Measurements from ENCODE around the gene USP38. TPM values are rescaled to one million over a fixed set of nuclear protein-coding genes. Genes with fewer than 3 reads are reported as not detected.

The USP38 gene
- total RNA-seq, 4 donors from 2014 or later, result 11.9 to 20.6 (median 17.9) TPM

DNA sequence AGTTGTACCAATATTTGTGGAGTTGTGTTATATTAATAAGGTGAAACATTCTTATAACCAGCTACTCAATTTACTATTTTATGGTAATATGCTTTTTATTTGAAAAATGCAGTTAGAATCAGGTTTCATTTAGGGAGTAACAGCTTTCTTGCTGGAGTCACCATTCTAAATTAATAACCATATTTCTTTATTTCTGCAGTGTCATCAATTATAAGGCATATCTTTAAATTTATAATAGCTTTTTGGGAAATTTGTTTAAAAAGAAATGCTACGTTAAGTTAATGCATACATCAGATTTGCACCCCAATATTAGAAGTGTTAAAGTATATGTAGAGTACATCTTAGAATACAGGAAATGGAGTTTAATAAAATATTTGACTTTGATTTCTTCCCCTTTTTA, 18.9 kb downstream of the USP38 start:
- WGBS, 2 donors, result 81 to 95% methylated on average over 1 of the region's 1 CpG

DNA sequence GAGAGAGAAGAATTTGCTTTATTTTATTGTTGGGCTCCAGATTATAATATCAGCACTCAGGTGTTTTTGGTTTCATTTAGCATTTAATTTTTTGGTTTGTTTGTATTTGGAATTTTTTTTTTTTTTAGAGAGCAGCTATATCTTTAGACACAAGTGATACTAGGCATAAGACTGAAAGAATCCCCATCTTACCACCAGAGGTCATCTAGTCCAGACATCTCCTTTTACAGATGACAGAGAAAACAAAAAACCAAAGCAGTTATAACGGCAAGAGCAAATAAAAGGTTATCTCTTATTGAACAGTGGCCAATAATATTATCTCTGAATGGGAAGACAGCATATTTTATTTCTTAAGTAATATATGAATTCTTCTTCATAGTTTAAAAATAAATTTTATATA, 22.8 kb downstream of the USP38 start:
- DNase-seq, result no peak
- Histone ChIP-seq H3K4me3 (no peak overlapping the region), H3K27me3 (no peaks in the 10 kb centered on the region), H3K27ac (no peak overlapping the region), H3K9me3 (no peaks in the 10 kb centered on the region), H3K36me3 (peaks cover 8 to 79% (median 11%) of the 10 kb centered on the region in 3 donors), H3K4me1 (no peaks in the 10 kb centered on the region)
- intact Hi-C loops (cut with DNase I), result loop anchor here (10.0 kb wide), 1 partner anchor 277 kb away; no protein-coding TSS in a partner anchor
- TF ChIP-seq POLR2A (IDR thresholded peaks at IDR 0.05) (no peak), CTCF (IDR thresholded peaks at IDR 0.05) (peak in 4 of 6 experiments; percentile 31 to 53 (median 42))
- 5 to 13% methylated on average over 1 of the region's 1 CpG for WGBS, 2 donors

More for the DNA sequence above, 18.9 kb downstream of the USP38 start:
- Histone ChIP-seq H3K36me3 (peaks cover 8 to 78% (median 20%) of the 10 kb centered on the region in 3 donors), H3K9me3 (no peaks in the 10 kb centered on the region), H3K27me3 (no peaks in the 10 kb centered on the region), H3K4me1 (no peaks in the 10 kb centered on the region), H3K27ac (no peak overlapping the region), H3K4me3 (no peak overlapping the region)
- intact Hi-C loops (cut with DNase I), result loop anchor here (10.0 kb wide), 1 partner anchor 281 kb away; no protein-coding TSS in a partner anchor
- DNase-seq, result no peak
- TF ChIP-seq CTCF (IDR thresholded peaks at IDR 0.05) (no peak), POLR2A (IDR thresholded peaks at IDR 0.05) (no peak)

DNA sequence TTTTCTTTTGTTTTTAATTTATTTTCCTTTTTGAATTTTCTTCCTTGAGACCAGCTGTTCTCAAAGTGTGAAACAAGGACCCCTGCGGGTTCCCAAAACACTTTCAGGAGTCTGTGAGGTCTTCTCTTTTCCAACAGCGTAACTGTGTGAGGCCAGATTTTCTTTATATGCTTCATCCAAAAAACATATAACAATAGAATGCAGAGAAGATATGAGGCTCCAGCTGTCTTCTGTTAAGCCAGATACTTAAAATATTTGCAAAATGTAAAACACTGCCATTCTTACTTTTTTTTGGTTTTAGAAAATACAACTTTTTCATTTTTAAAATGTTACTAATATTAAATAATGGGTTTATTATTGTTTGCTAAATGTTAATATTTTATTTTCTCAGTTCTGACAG, 27.8 kb downstream of the USP38 start:
- no peak for DNase-seq
- H3K27me3 ChIP-seq, result no peaks in the 10 kb centered on the region
- TF ChIP-seq POLR2A (IDR thresholded peaks at IDR 0.05), result no peak
- TF ChIP-seq CTCF (IDR thresholded peaks at IDR 0.05), result no peak
- no peaks in the 10 kb centered on the region for H3K9me3 ChIP-seq
- intact Hi-C loops (cut with DNase I), result no loop called here
- no peak overlapping the region for H3K4me3 ChIP-seq
- no peak overlapping the region for H3K27ac ChIP-seq
- 90 to 95% methylated on average over 2 of the region's 2 CpGs for WGBS, 2 donors
- H3K36me3 ChIP-seq, result peaks cover 7 to 71% (median 7%) of the 10 kb centered on the region in 3 donors
- H3K4me1 ChIP-seq, result no peaks in the 10 kb centered on the region

DNA sequence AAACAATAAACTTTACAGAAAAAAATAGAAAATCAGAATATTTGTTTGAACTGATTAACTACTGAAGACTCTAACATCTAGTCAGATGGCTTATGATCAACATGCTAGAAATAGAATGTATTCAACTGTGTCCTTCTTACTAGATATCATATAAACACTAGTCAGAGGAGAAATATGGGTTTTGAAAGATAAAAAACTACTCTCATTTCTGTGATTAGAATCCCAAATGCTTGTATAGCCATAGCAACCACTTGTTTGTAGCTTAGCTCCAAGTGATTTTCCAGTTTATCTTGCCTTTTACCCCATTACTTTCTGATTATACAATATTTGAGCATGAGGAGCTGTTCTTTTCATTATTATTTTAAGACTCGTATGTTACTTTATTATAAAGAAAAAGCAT, 31.2 kb downstream of the USP38 start:
- no peak for TF ChIP-seq POLR2A (IDR thresholded peaks at IDR 0.05)
- no peak for TF ChIP-seq CTCF (IDR thresholded peaks at IDR 0.05)
- H3K9me3 ChIP-seq, result no peaks in the 10 kb centered on the region

GRCh38 chr4:143224255-143224654, 39.5 kb downstream of the USP38 start:
- intact Hi-C loops (cut with DNase I), result no loop called here
- 27 to 36% methylated on average over 1 of the region's 1 CpG for WGBS, 2 donors
- TF ChIP-seq POLR2A (IDR thresholded peaks at IDR 0.05), result no peak
- no peak for TF ChIP-seq CTCF (IDR thresholded peaks at IDR 0.05)
- Histone ChIP-seq H3K36me3 (peaks cover 0 to 15% (median 0%) of the 10 kb centered on the region in 3 donors), H3K4me1 (peaks cover 0 to 10% (median 0%) of the 10 kb centered on the region in 3 donors), H3K27me3 (no peaks in the 10 kb centered on the region), H3K27ac (no peak overlapping the region), H3K4me3 (no peak overlapping the region), H3K9me3 (no peaks in the 10 kb centered on the region)
- no peak for DNase-seq

More for the DNA sequence above, 31.2 kb downstream of the USP38 start:
- Histone ChIP-seq H3K27ac (no peak overlapping the region), H3K4me3 (no peak overlapping the region), H3K36me3 (peaks cover 4 to 62% (median 7%) of the 10 kb centered on the region in 3 donors), H3K27me3 (no peaks in the 10 kb centered on the region), H3K4me1 (no peaks in the 10 kb centered on the region)
- intact Hi-C loops (cut with DNase I), result no loop called here
- 64 to 69% methylated on average over 1 of the region's 1 CpG for WGBS, 2 donors
- no peak for DNase-seq

All from esophagus squamous epithelium (tissue), 5 donors.